Naive thymus-derived CD8-positive, alpha-beta T cell (primary cell): ENCODE data around the gene DCBLD2. TPM values are rescaled to one million over a fixed set of nuclear protein-coding genes. Genes with fewer than 3 reads are reported as not detected.

Experiments used
- ATAC-seq, 2 donors: fragments of 150-1000 bp; cut with Tn5 transposase in 1 of 2; sonication (Bioruptor Pico), chemical (Tn5 transposase) in 1 of 2; 1 replicate in 1 of 2; 2 replicates in 1 of 2; pipeline ENCODE4 v1.10.0; 2021; ENCODE audit warnings: mild to moderate bottlenecking in 2 of 2, moderate library complexity in 2 of 2
- POLR2A ChIA-PET: fragments of 350-600 bp; sonication (Branson Sonifier 250); formaldehyde crosslinking; loops from one replicate; lab custom pipeline; 2021; ENCODE audit warnings: antibody characterized with exemption; lab: Charles Lee
- DNase-seq, 10 donors: peaks; one replicate each; pipeline versions ENCODE4 v3.0.0 to v3.0.0-alpha.2; 2020 to 2022
- H3K27ac Mint-ChIP-seq, 10 donors: one replicate each; pipeline ENCODE4 v1.8.0; 2020 to 2022; ENCODE audit warnings: mild to moderate bottlenecking in 10 of 10, mixed read lengths in 10 of 10, moderate library complexity in 4 of 10, inconsistent platforms in 1 of 10
- H3K27me3 Mint-ChIP-seq, 5 donors: one replicate each; pipeline ENCODE4 v1.8.0; 2021 to 2022; ENCODE audit warnings: mixed read lengths in 5 of 5
- H3K36me3 Mint-ChIP-seq, 3 donors: one replicate each; pipeline ENCODE4 v1.8.0; 2020 to 2022; ENCODE audit warnings: mixed read lengths in 3 of 3, mild to moderate bottlenecking in 2 of 3, inconsistent platforms in 1 of 3
- H3K4me1 Mint-ChIP-seq, 4 donors: one replicate each; pipeline ENCODE4 v1.8.0; 2021 to 2022; ENCODE audit warnings: mixed read lengths in 4 of 4
- H3K4me3 Mint-ChIP-seq, 10 donors: one replicate each; pipeline ENCODE4 v1.8.0; 2020 to 2022; ENCODE audit warnings: mild to moderate bottlenecking in 10 of 10, mixed read lengths in 10 of 10, moderate library complexity in 6 of 10, inconsistent platforms in 1 of 10
- H3K9me3 Mint-ChIP-seq, 9 donors: one replicate each; pipeline ENCODE4 v1.8.0; 2020 to 2022; ENCODE audit warnings: mixed read lengths in 9 of 9, mild to moderate bottlenecking in 3 of 9, inconsistent platforms in 1 of 9, moderate library complexity in 1 of 9
- polyA plus RNA-seq, 3 donors: library from polyadenylated mRNA; unstranded; fragments of 300-500 nt; fragmentation: Illumina TruSeq; gene quantifications; one replicate each; pipeline ENCODE4 v1.2.3, GENCODE V29; 2021
- total RNA-seq, 8 experiments: library from RNA in 2 of 8; stranded (reverse) in 2 of 8; gene quantifications; one replicate each; pipeline ENCODE4 v1.2.3 and lab custom pipeline; 2021 to 2026

The DCBLD2 gene
- total and polyA plus RNA-seq, 5 experiments from 2014 or later, result 0.69 to 7.8 (median 1.4) TPM

DNA sequence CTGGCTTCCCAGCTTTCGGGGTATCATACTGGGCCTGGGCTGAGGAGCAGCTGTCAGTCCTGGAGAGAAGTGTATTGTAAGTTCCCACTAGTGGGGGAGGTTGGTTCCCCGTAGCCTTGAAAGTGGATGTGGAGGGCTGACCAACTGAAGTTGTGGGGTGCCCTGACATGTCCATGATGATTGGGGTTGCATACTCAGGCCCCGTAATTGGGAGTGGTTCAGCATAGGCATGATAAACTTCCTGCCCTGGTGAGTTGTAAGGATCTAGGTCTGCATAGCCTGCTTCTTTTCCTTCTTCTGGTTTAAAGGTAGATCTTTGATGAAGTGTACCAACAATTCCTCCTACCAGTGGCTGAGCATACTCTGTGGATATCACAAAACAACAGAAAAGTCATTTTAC lies 102.0 kb downstream of the DCBLD2 start:
- ATAC-seq (no peak), DNase-seq (no peak)
- peaks cover 0 to 1% (median 0%) of the 10 kb centered on the region in 9 donors for H3K9me3 Mint-ChIP-seq
- H3K36me3 Mint-ChIP-seq, result peaks cover 0 to 11% (median 0%) of the 10 kb centered on the region in 3 donors
- POLR2A ChIA-PET, result no interaction called here
- no peaks in the 10 kb centered on the region for H3K27me3 Mint-ChIP-seq
- no peaks in the 10 kb centered on the region for H3K4me1 Mint-ChIP-seq
- H3K4me3 Mint-ChIP-seq, result no peak overlapping the region
- H3K27ac Mint-ChIP-seq, result no peak overlapping the region

DNA sequence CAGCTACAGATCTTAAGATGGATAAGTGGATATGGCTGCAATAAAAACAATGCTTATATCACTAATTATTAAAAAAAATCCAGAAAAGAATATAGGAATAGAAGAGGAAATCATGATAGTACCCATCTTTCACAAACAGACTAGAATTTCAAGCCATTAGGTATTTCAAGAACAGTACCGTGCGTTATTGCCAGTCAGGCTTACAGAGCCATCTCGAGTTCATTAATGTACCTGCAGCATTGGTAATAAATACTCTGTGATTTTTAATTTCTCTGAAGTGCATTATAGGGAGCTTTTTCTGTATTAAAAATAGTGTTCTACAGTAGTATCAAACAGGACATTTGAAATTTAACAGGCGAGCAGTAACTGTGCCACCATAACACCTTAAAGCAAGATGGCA lies 102.7 kb downstream of the DCBLD2 start:
- ATAC-seq (no peak), DNase-seq (no peak)
- H3K27me3 Mint-ChIP-seq, result no peaks in the 10 kb centered on the region
- POLR2A ChIA-PET, result no interaction called here
- no peaks in the 10 kb centered on the region for H3K4me1 Mint-ChIP-seq
- peaks cover 0 to 9% (median 0%) of the 10 kb centered on the region in 3 donors for H3K36me3 Mint-ChIP-seq
- H3K4me3 Mint-ChIP-seq, result no peak overlapping the region
- H3K9me3 Mint-ChIP-seq, result no peaks in the 10 kb centered on the region
- no peak overlapping the region for H3K27ac Mint-ChIP-seq

GRCh38 chr3:98797905-98798304 lies 103.6 kb downstream of the DCBLD2 start:
- POLR2A ChIA-PET, result no interaction called here
- no peak for ATAC-seq
- no peak overlapping the region for H3K4me3 Mint-ChIP-seq
- no peaks in the 10 kb centered on the region for H3K4me1 Mint-ChIP-seq
- DNase-seq, result no peak
- no peaks in the 10 kb centered on the region for H3K9me3 Mint-ChIP-seq
- no peak overlapping the region for H3K27ac Mint-ChIP-seq
- peaks cover 0 to 9% (median 0%) of the 10 kb centered on the region in 3 donors for H3K36me3 Mint-ChIP-seq
- H3K27me3 Mint-ChIP-seq, result peaks cover 0 to 6% (median 4%) of the 10 kb centered on the region in 5 donors

- Mint-ChIP-seq H3K4me1 (no peaks in the 10 kb centered on the region), H3K27ac (no peak overlapping the region), H3K9me3 (no peaks in the 10 kb centered on the region), H3K4me3 (no peak overlapping the region), H3K36me3 (peaks cover 0 to 9% (median 0%) of the 10 kb centered on the region in 3 donors), H3K27me3 (peaks cover 0 to 7% (median 4%) of the 10 kb centered on the region in 5 donors)
- POLR2A ChIA-PET, result no interaction called here
- ATAC-seq, result no peak
- DNase-seq, result no peak
Measured at GRCh38 chr3:98796334-98796733, 105.2 kb downstream of the DCBLD2 start.

- Mint-ChIP-seq H3K36me3 (peaks cover 0 to 9% (median 0%) of the 10 kb centered on the region in 3 donors), H3K4me3 (no peak overlapping the region), H3K4me1 (no peaks in the 10 kb centered on the region), H3K27me3 (peaks cover 0 to 7% (median 5%) of the 10 kb centered on the region in 5 donors), H3K9me3 (no peaks in the 10 kb centered on the region), H3K27ac (no peak overlapping the region)
- POLR2A ChIA-PET, result no interaction called here
- ATAC-seq (no peak), DNase-seq (no peak)
Measured at GRCh38 chr3:98793971-98794370, 107.5 kb downstream of the DCBLD2 start.

DNA sequence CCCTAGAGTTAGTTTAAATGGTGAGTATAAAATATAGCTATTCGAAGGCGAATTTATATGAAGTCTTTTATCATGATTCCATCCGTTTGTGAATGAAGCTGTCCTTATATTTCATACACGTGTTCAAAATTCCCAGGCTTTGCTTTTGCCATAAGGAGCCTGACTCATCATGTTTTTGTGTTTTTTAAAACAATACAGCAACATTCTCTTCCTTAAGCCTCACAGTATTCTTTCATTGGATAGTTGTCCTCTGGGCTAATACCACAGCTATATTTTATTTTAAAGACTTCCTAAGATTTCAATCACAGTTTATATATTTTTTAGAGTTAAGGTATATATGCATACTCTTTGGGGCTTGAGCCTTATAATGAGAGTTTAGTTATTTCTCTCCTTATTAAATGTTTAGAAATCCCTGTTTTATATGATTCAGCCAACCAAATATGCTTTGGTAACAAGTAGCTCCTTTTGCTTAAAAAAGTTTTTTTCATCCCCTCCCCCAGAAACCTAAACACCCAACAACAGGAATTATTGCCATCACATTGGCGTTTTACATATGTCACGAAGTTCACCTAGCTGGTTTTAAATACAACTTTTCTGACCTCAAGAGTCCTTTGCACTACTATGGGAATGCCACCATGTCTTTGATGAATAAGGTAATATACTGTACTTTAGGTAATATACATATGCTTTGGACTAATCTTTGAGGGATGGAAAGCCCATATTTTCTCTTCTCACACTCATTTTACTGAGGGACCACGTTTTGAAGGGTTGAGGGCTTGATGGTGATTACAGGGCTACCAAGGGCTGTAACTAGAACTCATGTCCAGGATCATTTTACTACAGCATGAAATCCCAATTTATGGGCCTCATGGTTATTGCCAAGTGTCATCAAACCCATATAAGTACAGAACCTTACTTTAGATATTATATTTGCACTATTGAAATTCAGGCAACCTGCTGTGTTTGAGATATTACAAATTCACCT lies 109.9 kb downstream of the DCBLD2 start:
- Mint-ChIP-seq H3K27me3 (peaks cover 3 to 8% (median 6%) of the 10 kb centered on the region in 5 donors), H3K36me3 (peaks cover 0 to 9% (median 0%) of the 10 kb centered on the region in 3 donors), H3K4me1 (no peaks in the 10 kb centered on the region), H3K9me3 (no peaks in the 10 kb centered on the region), H3K27ac (no peak overlapping the region), H3K4me3 (no peak overlapping the region)
- no peak for DNase-seq
- no peak for ATAC-seq
- POLR2A ChIA-PET, result no interaction called here

DNA sequence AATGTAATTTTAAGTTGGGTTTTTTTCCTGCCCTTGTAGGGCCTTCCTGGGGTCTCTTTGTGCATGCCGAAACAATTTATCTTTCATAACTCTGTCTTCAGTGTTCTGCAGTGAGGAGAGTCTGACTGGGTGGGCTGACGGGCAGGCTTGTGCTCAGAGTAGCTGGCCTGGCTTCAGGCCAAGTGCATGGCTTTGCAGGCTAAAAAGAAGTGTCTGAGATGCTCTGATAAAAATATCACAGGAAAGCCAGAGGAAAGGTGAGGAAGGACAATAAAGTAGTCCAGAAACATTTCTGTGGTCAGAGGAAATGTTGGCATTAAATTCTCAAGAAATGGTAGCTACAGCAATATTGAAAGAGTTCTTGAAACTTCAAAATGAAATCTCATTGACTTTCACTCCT lies 112.8 kb downstream of the DCBLD2 start:
- ATAC-seq (no peak), DNase-seq (no peak)
- Mint-ChIP-seq H3K4me1 (no peaks in the 10 kb centered on the region), H3K4me3 (no peak overlapping the region), H3K9me3 (no peaks in the 10 kb centered on the region), H3K27ac (no peak overlapping the region), H3K27me3 (peaks cover 5 to 23% (median 20%) of the 10 kb centered on the region in 5 donors), H3K36me3 (no peaks in the 10 kb centered on the region)
- POLR2A ChIA-PET, result no interaction called here

- Mint-ChIP-seq H3K36me3 (no peaks in the 10 kb centered on the region), H3K4me1 (no peaks in the 10 kb centered on the region), H3K27ac (no peak overlapping the region), H3K27me3 (peaks cover 2 to 23% (median 18%) of the 10 kb centered on the region in 5 donors), H3K4me3 (no peak overlapping the region), H3K9me3 (no peaks in the 10 kb centered on the region)
- POLR2A ChIA-PET, result no interaction called here
- ATAC-seq (no peak), DNase-seq (no peak)
Measured at GRCh38 chr3:98787181-98787580, 114.3 kb downstream of the DCBLD2 start.

DNA sequence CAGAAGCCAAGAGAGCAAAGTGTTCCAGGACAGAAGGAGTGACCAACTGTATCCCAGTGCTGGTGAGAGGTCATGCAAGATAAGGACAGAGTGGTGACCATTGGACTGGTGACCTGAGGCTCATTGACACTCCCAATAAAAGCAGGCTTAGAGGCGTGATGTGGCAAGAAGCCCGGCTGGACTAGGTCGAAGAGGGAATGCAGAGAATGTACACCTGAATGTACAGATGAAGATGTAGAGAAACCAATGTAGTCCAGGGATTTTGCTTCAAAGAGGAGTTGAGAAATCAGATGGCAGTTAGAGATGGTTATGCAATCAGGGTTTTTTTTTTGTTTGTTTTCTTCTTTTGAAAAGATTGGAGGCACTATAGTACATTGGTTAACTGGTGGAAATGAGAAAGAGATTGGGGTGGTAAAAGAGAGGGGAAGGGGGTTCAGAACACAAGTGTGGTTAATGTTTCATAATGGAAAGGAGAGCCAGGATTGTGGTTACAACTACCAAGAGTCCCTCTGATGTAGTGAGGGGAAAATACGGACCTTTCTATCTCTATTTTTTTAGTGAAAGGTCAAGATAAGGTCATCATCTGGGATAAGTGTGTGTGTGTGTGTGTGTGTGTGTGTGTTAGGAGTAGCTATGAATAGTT lies 115.0 kb downstream of the DCBLD2 start:
- no peaks in the 10 kb centered on the region for H3K9me3 Mint-ChIP-seq
- H3K36me3 Mint-ChIP-seq, result no peaks in the 10 kb centered on the region
- ATAC-seq (no peak), DNase-seq (no peak)
- POLR2A ChIA-PET, result no interaction called here
- H3K4me1 Mint-ChIP-seq, result no peaks in the 10 kb centered on the region
- H3K27ac Mint-ChIP-seq, result no peak overlapping the region
- no peak overlapping the region for H3K4me3 Mint-ChIP-seq
- H3K27me3 Mint-ChIP-seq, result peaks cover 2 to 20% (median 18%) of the 10 kb centered on the region in 5 donors

GRCh38 chr3:98784666-98785600 lies 116.6 kb downstream of the DCBLD2 start:
- H3K27me3 Mint-ChIP-seq, result peaks cover 4 to 28% (median 19%) of the 10 kb centered on the region in 5 donors
- no peak overlapping the region for H3K27ac Mint-ChIP-seq

DNA sequence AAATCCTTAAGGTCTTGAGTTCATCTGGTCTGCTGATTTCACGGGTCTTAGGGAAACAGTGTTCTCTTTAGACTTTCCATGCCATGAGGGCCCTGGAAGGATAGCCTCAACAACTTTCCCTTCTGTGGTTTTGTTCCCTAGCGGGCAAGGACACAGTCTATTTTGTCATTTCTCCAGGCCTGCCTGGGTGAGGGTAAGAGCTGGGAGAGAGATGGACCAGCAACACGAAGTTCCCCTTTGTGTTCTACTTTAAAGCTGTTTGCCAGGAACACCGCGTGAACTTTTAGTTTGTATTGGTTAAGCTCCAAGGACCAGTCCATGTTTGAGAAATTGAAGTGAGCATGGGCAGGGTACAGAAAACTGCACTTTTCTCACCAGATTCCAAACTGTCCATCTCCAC lies 117.5 kb downstream of the DCBLD2 start:
- no peak overlapping the region for H3K27ac Mint-ChIP-seq
- H3K4me1 Mint-ChIP-seq, result peaks cover 0 to 2% (median 0%) of the 10 kb centered on the region in 4 donors

More at GRCh38 chr3:98784666-98785600, 116.6 kb downstream of the DCBLD2 start:
- no peak for ATAC-seq
- H3K4me3 Mint-ChIP-seq, result no peak overlapping the region
- no peaks in the 10 kb centered on the region for H3K36me3 Mint-ChIP-seq
- DNase-seq, result no peak
- H3K9me3 Mint-ChIP-seq, result no peaks in the 10 kb centered on the region
- no peaks in the 10 kb centered on the region for H3K4me1 Mint-ChIP-seq
- POLR2A ChIA-PET, result no interaction called here

DNA sequence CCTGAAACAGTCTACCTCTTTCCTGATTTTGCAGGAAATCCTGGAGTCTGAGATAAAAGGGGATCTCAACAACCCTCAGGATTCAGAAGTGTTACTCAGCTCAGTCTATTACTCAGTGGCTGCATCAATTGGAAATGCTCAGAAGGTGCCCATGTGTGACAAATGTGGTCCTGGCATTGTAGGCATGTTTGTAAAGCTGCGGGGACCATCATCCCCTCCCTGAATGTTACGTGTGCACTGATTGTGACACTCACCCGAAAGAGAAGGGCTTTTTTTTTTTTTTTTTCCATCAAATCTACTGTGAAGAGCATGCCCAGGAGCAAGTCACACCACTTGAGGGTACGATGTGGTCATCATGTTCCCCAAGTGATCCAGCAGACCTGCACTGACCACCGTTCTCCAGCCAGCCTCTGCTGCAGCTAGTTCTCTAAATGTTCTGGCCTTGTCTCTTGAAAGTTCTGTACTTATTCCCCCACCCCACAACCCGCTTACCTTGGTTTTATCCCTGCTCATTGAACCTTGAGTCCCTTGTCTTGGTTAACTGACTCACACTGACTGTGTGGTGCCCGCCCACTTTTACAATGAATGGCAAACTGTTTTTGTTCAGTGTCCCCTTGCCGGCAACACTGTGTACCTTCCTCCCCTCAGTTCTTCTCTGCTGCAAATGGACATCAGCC lies 118.5 kb downstream of the DCBLD2 start:
- Mint-ChIP-seq H3K4me3 (no peak overlapping the region), H3K36me3 (no peaks in the 10 kb centered on the region), H3K27me3 (peaks cover 4 to 47% (median 22%) of the 10 kb centered on the region in 5 donors), H3K4me1 (peaks cover 0 to 5% (median 0%) of the 10 kb centered on the region in 4 donors), H3K9me3 (no peaks in the 10 kb centered on the region), H3K27ac (no peak overlapping the region)
- no peak for DNase-seq
- POLR2A ChIA-PET, result no interaction called here
- no peak for ATAC-seq

More for the DNA sequence above, 117.5 kb downstream of the DCBLD2 start:
- DNase-seq, result no peak
- no peaks in the 10 kb centered on the region for H3K36me3 Mint-ChIP-seq
- H3K27me3 Mint-ChIP-seq, result peaks cover 4 to 36% (median 19%) of the 10 kb centered on the region in 5 donors
- no peak overlapping the region for H3K4me3 Mint-ChIP-seq
- no peak for ATAC-seq
- H3K9me3 Mint-ChIP-seq, result no peaks in the 10 kb centered on the region
- POLR2A ChIA-PET, result no interaction called here
